Astrocyte (in vitro differentiated cells and primary cell): ENCODE data around the gene ALCAM.

Source experiments
- CTCF ChIP-seq: IDR thresholded peaks from 2 replicates; pipeline ENCODE4 v1.5.1; 2011; ENCODE audit warnings: low read depth, mild to moderate bottlenecking, inconsistent platforms, low read length, moderate library complexity; ENCODE audit not compliant: insufficient read depth
- EZH2 ChIP-seq: IDR thresholded peaks from 2 replicates; pipeline ENCODE4 v1.6.1; 2012; ENCODE audit warnings: mild to moderate bottlenecking, low read length, inconsistent platforms; ENCODE audit not compliant: insufficient read depth

GRCh38 chr3:105470851-105471250, 104.1 kb downstream of the ALCAM start:
- TF ChIP-seq CTCF: no peak
- TF ChIP-seq EZH2: no peak
